ENCODE data around the gene SV2B.

Gene SV2B

GRCh38 chr15:91263632-91264531, 163.8 kb downstream of the SV2B start:
- Histone ChIP-seq H3K9ac (ENCODE audit: low read length) (no peak overlapping the region), H3K4me3 (ENCODE audit: low read length) (no peak overlapping the region), H3K9me3 (ENCODE audit: control insufficient read depth, low read depth, low read length) (no peaks in the 10 kb centered on the region), H3K27ac (ENCODE audit: low read length) (no peak overlapping the region), H3K27me3 (ENCODE audit: control insufficient read depth, insufficient read depth, low read length) (no peaks in the 10 kb centered on the region), H3K36me3 (ENCODE audit: control insufficient read depth, low read depth, low read length) (no peaks in the 10 kb centered on the region), H3K4me1 (ENCODE audit: control insufficient read depth, low read depth, low read length) (no peaks in the 10 kb centered on the region)

- no peaks in the 10 kb centered on the region for H3K27me3 ChIP-seq (ENCODE audit: control insufficient read depth, insufficient read depth, low read length)
- H3K27ac ChIP-seq (ENCODE audit: low read length), result no peak overlapping the region
- H3K9ac ChIP-seq (ENCODE audit: low read length), result no peak overlapping the region
- H3K4me1 ChIP-seq (ENCODE audit: control insufficient read depth, low read depth, low read length), result no peaks in the 10 kb centered on the region
- H3K4me3 ChIP-seq (ENCODE audit: low read length), result no peak overlapping the region
- no peaks in the 10 kb centered on the region for H3K9me3 ChIP-seq (ENCODE audit: control insufficient read depth, low read depth, low read length)
- H3K36me3 ChIP-seq (ENCODE audit: control insufficient read depth, low read depth, low read length), result no peaks in the 10 kb centered on the region
Observed at GRCh38 chr15:91264651-91265351, 164.7 kb downstream of the SV2B start.

- Histone ChIP-seq H3K36me3 (ENCODE audit: control insufficient read depth, low read depth, low read length) (no peaks in the 10 kb centered on the region), H3K27me3 (ENCODE audit: control insufficient read depth, insufficient read depth, low read length) (peaks cover 5% of the 10 kb centered on the region), H3K9me3 (ENCODE audit: control insufficient read depth, low read depth, low read length) (no peaks in the 10 kb centered on the region), H3K27ac (ENCODE audit: low read length) (no peak overlapping the region), H3K4me3 (ENCODE audit: low read length) (no peak overlapping the region), H3K4me1 (ENCODE audit: control insufficient read depth, low read depth, low read length) (no peaks in the 10 kb centered on the region), H3K9ac (ENCODE audit: low read length) (no peak overlapping the region)
Observed at GRCh38 chr15:91265416-91265940, 165.4 kb downstream of the SV2B start.

- peaks cover 10% of the 10 kb centered on the region for H3K27me3 ChIP-seq (ENCODE audit: control insufficient read depth, insufficient read depth, low read length)
- no peak overlapping the region for H3K4me3 ChIP-seq (ENCODE audit: low read length)
- no peak overlapping the region for H3K27ac ChIP-seq (ENCODE audit: low read length)
- no peak overlapping the region for H3K9ac ChIP-seq (ENCODE audit: low read length)
- no peaks in the 10 kb centered on the region for H3K9me3 ChIP-seq (ENCODE audit: control insufficient read depth, low read depth, low read length)
- no peaks in the 10 kb centered on the region for H3K36me3 ChIP-seq (ENCODE audit: control insufficient read depth, low read depth, low read length)
- no peaks in the 10 kb centered on the region for H3K4me1 ChIP-seq (ENCODE audit: control insufficient read depth, low read depth, low read length)
Observed at GRCh38 chr15:91268510-91268909, 168.5 kb downstream of the SV2B start.

- Histone ChIP-seq H3K27me3 (ENCODE audit: control insufficient read depth, insufficient read depth, low read length) (peaks cover 10% of the 10 kb centered on the region), H3K36me3 (ENCODE audit: control insufficient read depth, low read depth, low read length) (no peaks in the 10 kb centered on the region), H3K4me1 (ENCODE audit: control insufficient read depth, low read depth, low read length) (no peaks in the 10 kb centered on the region), H3K27ac (ENCODE audit: low read length) (no peak overlapping the region), H3K9ac (ENCODE audit: low read length) (no peak overlapping the region), H3K9me3 (ENCODE audit: control insufficient read depth, low read depth, low read length) (peaks cover 3% of the 10 kb centered on the region), H3K4me3 (ENCODE audit: low read length) (no peak overlapping the region)
Observed at GRCh38 chr15:91270747-91271146, 170.7 kb downstream of the SV2B start.

- Histone ChIP-seq H3K4me3 (ENCODE audit: low read length) (no peak overlapping the region), H3K27me3 (ENCODE audit: control insufficient read depth, insufficient read depth, low read length) (peaks cover 10% of the 10 kb centered on the region), H3K9ac (ENCODE audit: low read length) (no peak overlapping the region)
Observed at GRCh38 chr15:91271565-91272153, 171.6 kb downstream of the SV2B start.

GRCh38 chr15:91275844-91276243, 175.8 kb downstream of the SV2B start:
- Histone ChIP-seq H3K9ac (ENCODE audit: low read length) (no peak overlapping the region), H3K36me3 (ENCODE audit: control insufficient read depth, low read depth, low read length) (no peaks in the 10 kb centered on the region), H3K4me3 (ENCODE audit: low read length) (no peak overlapping the region), H3K4me1 (ENCODE audit: control insufficient read depth, low read depth, low read length) (no peaks in the 10 kb centered on the region), H3K27me3 (ENCODE audit: control insufficient read depth, insufficient read depth, low read length) (peaks cover under 1% of the 10 kb centered on the region), H3K9me3 (ENCODE audit: control insufficient read depth, low read depth, low read length) (peaks cover 3% of the 10 kb centered on the region), H3K27ac (ENCODE audit: low read length) (no peak overlapping the region)

More at GRCh38 chr15:91271565-91272153, 171.6 kb downstream of the SV2B start:
- Histone ChIP-seq H3K27ac (ENCODE audit: low read length) (no peak overlapping the region), H3K9me3 (ENCODE audit: control insufficient read depth, low read depth, low read length) (peaks cover 3% of the 10 kb centered on the region), H3K4me1 (ENCODE audit: control insufficient read depth, low read depth, low read length) (no peaks in the 10 kb centered on the region), H3K36me3 (ENCODE audit: control insufficient read depth, low read depth, low read length) (no peaks in the 10 kb centered on the region)

- Histone ChIP-seq H3K36me3 (ENCODE audit: control insufficient read depth, low read depth, low read length) (no peaks in the 10 kb centered on the region), H3K27ac (ENCODE audit: low read length) (no peak overlapping the region), H3K4me1 (ENCODE audit: control insufficient read depth, low read depth, low read length) (no peaks in the 10 kb centered on the region), H3K9me3 (ENCODE audit: control insufficient read depth, low read depth, low read length) (peaks cover 3% of the 10 kb centered on the region), H3K9ac (ENCODE audit: low read length) (no peak overlapping the region), H3K27me3 (ENCODE audit: control insufficient read depth, insufficient read depth, low read length) (no peaks in the 10 kb centered on the region), H3K4me3 (ENCODE audit: low read length) (no peak overlapping the region)
Observed at GRCh38 chr15:91278951-91279350, 178.9 kb downstream of the SV2B start.

GRCh38 chr15:91279486-91279885, 179.4 kb downstream of the SV2B start:
- H3K4me3 ChIP-seq (ENCODE audit: low read length), result no peak overlapping the region
- H3K9me3 ChIP-seq (ENCODE audit: control insufficient read depth, low read depth, low read length), result peaks cover 3% of the 10 kb centered on the region
- no peak overlapping the region for H3K27ac ChIP-seq (ENCODE audit: low read length)
- no peak overlapping the region for H3K9ac ChIP-seq (ENCODE audit: low read length)
- H3K4me1 ChIP-seq (ENCODE audit: control insufficient read depth, low read depth, low read length), result no peaks in the 10 kb centered on the region
- no peaks in the 10 kb centered on the region for H3K27me3 ChIP-seq (ENCODE audit: control insufficient read depth, insufficient read depth, low read length)
- H3K36me3 ChIP-seq (ENCODE audit: control insufficient read depth, low read depth, low read length), result no peaks in the 10 kb centered on the region

- Histone ChIP-seq H3K9me3 (ENCODE audit: control insufficient read depth, low read depth, low read length) (no peaks in the 10 kb centered on the region), H3K27me3 (ENCODE audit: control insufficient read depth, insufficient read depth, low read length) (no peaks in the 10 kb centered on the region), H3K4me1 (ENCODE audit: control insufficient read depth, low read depth, low read length) (no peaks in the 10 kb centered on the region), H3K9ac (ENCODE audit: low read length) (no peak overlapping the region), H3K4me3 (ENCODE audit: low read length) (no peak overlapping the region), H3K27ac (ENCODE audit: low read length) (no peak overlapping the region), H3K36me3 (ENCODE audit: control insufficient read depth, low read depth, low read length) (no peaks in the 10 kb centered on the region)
Observed at GRCh38 chr15:91281947-91282346, 181.9 kb downstream of the SV2B start.

- Histone ChIP-seq H3K4me1 (ENCODE audit: control insufficient read depth, low read depth, low read length) (no peaks in the 10 kb centered on the region), H3K9me3 (ENCODE audit: control insufficient read depth, low read depth, low read length) (no peaks in the 10 kb centered on the region), H3K36me3 (ENCODE audit: control insufficient read depth, low read depth, low read length) (no peaks in the 10 kb centered on the region), H3K27me3 (ENCODE audit: control insufficient read depth, insufficient read depth, low read length) (no peaks in the 10 kb centered on the region), H3K9ac (ENCODE audit: low read length) (no peak overlapping the region), H3K27ac (ENCODE audit: low read length) (no peak overlapping the region), H3K4me3 (ENCODE audit: low read length) (no peak overlapping the region)
Observed at GRCh38 chr15:91282486-91282885, 182.4 kb downstream of the SV2B start.

Measured in iPS-18a (cell line).